HT-29 (cell line): ENCODE measurements around the gene OPCML. TPM values are rescaled to one million over a fixed set of nuclear protein-coding genes. Genes with fewer than 3 reads are reported as not detected.

ENCODE experiments used
- DNase-seq: peaks from one replicate; pipeline ENCODE4 v3.0.0-alpha.2; 2015; ENCODE audit warnings: low spot score
- total RNA-seq: library from RNA; depleted of rRNA; stranded (reverse); fragments of >200 nt; shearing (Covaris generic); gene quantifications from 2 replicates; pipeline ENCODE4 v1.2.3, GENCODE V29; 2014

Gene OPCML
- total RNA-seq, 1 experiment from 2014 or later, result not detected

GRCh38 chr11:133361689-133361994 lies 170.7 kb downstream of the OPCML start:
- no peak for DNase-seq

GRCh38 chr11:133360860-133361688 lies 171.2 kb downstream of the OPCML start:
- no peak for DNase-seq

DNA sequence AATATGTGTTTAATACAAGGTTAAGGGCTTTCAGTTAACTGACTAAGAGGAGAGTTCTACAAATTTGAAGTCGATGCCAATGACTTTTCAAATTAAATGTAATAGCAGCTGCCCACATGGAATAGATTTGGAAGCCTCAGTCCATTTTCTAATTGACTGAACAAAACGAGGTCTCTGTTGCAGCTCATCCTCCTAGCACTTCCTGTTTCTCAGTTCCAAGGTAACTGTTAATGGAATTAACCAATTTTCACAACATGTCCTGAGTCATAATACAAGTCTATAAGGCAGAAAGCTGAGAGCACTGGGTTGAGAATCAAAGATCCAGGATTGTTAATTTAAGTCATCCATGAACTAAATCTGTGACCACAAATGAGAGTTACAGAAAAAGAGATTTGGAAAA lies 177.2 kb downstream of the OPCML start:
- DNase-seq, result no peak

DNA sequence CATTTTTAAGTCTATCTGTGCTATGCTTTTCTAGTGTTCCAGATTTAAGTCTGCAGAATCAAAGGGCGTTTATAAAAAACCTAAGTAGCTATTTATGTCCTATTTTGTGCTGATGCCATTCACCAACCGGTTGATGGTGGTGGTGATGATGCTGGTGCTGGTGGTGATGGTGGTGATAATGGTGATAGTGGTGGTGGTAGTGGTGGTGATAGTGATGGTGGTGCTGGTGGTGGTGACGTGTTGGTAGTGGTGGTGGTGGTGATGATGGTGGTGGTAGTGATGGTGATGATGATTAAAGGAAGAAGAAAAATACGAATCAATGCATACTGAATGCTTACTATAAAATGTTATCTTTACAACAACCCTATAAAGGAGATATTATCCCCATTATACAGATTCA lies 178.2 kb downstream of the OPCML start:
- no peak for DNase-seq

DNA sequence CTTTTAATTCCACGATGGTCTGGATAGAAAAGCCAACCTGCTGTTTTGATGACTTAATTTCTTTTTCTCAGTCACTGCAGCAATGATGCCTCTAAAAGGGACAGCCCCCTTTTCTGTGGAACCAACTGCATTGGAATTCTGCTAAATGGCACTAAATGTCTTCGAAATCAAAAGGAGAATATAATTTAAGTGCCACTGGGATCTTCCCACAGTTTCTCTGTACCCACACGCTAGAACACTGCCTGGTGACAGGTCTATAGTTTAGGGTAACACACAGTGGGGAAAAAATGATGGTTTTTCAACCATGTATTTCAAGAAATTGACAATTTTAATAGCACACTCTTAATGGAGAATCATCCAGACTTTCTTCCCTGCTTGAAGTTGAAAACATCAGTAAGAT lies 182.3 kb downstream of the OPCML start:
- DNase-seq, result no peak

DNA sequence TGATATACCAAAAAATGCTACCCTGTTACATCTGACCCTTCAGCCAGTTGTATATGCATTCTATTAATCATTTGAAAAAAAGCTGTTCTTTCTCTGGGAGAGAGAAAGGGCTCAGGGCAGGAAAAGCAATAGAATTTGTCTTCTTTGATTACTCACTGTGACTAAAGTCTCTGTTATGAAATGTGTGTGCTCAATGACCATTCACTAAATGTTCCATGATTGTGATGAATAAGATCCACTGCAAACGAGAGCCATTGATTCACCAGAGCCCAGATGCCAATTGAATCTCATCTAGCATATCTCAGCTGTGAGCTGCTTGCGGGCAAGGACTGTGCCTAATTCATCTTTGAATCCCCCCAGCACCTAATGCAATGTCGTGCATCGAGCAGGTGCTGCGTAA lies 184.3 kb downstream of the OPCML start:
- DNase-seq, result no peak

- no peak for DNase-seq
Measured at GRCh38 chr11:133346137-133346536, 186.2 kb downstream of the OPCML start.

DNA sequence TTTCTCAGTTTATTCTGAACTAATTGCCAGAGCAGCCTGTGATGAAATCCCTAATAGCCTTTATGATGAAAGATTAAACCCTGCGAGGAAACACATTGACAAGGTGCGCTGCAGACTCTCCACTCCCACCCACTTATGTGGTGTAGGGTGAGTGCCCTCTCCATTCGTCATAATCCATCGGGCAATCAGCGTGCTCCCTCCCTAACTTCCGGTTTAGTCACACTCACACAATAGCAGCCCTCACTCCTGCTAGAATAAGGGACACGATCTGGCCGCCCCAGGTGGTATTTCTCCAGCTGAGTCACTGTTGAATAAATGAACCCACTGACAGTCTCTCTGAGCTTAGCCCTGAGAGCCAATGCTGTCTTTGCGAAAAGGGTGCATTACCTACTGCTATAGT lies 188.3 kb downstream of the OPCML start:
- peak; percentile 28 for DNase-seq

DNA sequence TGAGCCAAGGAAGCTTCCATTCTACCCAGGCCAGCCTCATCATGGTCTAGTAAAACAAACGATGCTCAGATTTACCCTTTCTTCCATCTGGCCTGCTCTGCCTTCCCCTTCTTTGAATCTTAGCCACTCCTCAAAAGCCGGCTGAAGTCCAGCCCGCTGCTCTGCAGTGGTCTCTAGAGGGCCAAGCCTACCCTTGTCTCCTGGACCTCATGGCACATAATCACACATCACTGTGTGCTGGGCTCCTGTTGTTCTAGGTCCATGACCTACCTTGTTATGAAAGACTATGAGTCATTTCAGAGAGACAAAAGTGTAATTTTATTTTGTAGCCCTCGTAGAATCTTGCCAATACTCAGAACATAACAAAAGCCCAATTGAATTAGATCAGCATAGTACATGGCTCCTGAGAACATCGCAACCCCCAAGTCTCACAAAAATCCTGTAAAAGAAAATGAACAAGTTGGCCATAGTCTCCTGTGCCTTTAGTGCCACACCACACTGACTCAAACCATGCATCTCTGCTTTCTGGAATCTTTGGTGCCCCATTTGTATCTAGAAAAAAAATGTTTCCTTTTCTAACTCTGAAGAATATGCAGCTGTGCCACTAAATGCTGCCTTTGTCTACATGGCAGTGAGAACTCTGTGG lies 192.7 kb downstream of the OPCML start:
- DNase-seq, result no peak

GRCh38 chr11:133338588-133338987 lies 193.7 kb downstream of the OPCML start:
- DNase-seq, result no peak

GRCh38 chr11:133337951-133338418 lies 194.3 kb downstream of the OPCML start:
- no peak for DNase-seq

DNA sequence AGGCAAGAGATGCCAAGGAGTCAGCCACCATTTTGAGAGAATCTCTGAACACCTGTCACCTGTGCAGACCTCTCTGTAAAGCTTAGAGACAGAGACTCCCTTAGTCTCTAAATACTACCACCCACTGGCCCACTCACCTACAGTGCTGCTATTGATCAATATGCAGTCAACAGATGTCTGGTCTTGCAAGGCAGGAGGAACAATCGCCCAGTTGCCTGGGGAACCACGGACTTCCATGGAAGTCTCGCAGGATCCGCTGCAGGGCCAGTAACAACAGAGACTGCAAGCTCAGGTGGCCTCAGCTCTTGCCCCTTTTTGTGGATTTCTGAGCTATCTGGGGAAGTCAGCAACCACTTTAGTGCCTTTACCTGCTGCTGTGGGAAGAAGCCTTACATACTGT lies 195.1 kb downstream of the OPCML start:
- DNase-seq, result no peak

DNA sequence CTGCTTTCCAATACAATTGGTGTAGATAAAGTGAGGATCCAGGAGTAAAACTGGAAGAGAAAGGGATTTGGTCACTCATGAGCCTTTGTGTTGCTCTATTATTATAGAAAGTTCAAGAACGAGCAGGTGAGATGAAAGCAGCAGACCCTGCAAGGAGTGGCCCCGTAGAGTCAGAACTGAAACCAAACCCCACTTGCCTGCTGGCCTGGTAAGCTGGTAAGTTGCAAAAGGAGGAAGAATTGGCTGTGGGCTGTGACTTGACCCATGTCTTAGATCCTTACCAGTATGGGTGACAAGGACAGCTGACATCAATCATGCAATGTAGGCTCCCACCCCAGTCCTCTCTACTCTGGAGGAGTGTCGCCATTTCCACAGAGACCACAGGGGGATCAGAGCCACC lies 201.3 kb downstream of the OPCML start:
- no peak for DNase-seq

- no peak for DNase-seq
Measured at GRCh38 chr11:133326849-133327248, 205.5 kb downstream of the OPCML start.

- DNase-seq, result no peak
Measured at GRCh38 chr11:133326332-133326731, 206.0 kb downstream of the OPCML start.

- no peak for DNase-seq
Measured at GRCh38 chr11:133325711-133326110, 206.6 kb downstream of the OPCML start.

- DNase-seq, result no peak
Measured at GRCh38 chr11:133323354-133323753, 208.9 kb downstream of the OPCML start.

DNA sequence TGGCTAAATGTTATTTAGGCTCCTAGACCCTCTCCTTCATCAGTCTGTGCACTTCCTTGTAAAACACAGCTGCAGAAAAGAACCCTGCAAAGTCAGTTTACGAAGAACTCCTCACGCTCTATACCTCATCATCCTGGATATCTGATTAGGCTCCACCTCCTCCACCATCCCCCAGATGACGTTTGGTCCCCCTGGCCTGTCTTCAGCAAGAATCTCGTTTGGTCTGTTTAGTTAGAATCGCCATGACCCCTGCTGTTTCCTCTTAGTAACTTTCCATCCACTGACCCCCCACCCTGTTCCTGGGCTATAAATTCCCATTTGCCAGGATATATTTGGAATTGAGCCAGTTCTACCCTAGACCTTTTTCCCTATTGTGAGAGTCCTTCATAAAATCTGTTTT lies 214.1 kb downstream of the OPCML start:
- DNase-seq, result no peak

DNA sequence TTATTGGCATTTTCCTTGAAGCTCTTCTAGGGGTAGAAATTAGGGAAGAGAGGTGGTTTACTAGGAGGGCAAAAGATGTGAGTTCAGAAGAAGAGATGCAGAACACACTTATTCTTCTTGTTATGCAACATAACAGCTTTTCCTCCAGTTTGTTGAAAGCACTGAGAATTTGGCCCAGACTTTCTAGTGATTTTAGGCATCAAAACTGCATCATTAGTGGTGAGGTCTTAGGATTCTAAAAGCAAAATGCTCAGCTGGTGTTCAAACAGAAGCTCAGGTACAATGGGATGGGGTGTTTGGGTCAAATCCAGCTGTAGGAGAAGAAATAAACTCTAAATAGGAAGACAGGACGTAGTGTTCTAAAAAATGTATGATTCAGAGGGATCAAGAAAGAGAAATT lies 221.1 kb downstream of the OPCML start:
- DNase-seq, result no peak

DNA sequence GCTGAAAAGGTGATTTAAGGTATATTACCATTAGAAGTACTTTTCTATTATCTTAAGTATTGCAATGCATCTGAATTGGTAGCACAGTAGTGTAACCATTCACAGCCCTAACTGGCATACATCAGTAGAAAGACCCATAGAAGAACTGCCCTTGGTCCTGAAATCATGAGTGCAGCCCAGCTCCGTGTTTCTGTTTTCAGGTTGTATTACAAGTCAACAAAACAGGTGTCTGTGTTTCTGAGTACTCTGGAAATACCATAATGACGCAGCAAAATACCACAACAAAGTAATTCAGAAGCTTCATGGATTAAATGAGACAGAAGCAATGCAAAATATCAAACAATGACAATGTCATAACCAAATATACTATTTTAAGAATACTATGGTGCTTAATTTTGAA lies 226.3 kb downstream of the OPCML start:
- DNase-seq, result peak; percentile 13

DNA sequence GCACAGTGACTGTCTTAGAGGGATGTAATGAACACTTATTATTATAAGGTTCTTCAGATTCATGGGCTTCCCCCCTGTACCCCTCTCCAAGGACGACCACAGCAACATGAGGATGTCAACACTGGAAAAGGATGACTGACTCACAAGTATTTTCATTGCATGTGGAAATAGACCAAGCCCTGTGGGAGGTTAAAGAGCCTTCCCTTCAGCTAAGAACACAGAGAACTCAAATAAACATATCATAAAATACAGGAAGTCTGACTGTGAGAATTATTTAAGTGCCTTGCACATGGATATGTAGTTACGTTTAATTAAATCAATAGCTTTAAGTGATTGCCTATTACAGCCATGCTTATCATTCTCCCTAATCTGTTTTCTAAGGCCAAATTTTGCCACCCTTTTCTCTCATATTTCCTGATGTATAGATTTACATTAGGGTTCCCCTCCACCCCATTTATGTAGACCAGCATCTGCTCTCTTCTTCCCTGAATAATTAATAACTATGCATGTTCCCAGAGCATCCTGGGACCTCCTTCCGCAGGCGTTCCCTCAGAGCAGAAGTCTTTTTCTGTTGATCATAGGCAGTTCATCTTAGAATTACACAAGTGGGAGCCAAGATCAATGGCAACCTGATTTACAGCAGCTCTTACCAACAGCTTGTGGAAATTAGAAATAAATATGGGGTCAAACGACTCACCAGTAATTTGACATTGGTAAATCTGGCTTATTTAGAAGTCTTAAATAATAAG lies 226.9 kb downstream of the OPCML start:
- no peak for DNase-seq

DNA sequence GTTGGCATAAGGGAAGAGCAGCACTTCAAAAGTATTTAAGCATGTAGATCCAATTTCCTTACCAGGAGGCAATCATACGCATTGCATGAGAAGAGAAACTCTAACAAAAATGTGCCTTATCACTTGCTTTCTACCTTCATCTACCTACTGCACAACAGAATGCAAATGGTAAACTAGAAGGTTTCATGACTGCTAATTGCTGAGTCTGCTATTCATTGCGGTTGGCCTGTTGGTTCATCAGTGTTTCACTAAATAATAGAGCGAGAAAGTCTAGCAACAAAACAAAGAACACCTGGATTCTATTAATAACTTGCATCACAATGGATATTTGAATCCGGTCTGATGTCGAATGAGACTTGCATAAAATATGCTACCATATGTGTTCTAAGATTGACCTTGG lies 229.0 kb downstream of the OPCML start:
- DNase-seq, result no peak

GRCh38 chr11:133302056-133302455 lies 230.2 kb downstream of the OPCML start:
- DNase-seq, result no peak
